OCI-LY1 (cell line): ENCODE data around the gene NT5C3A.

ENCODE experiments used
- EZH2 ChIP-seq: fragments of 200-600 bp; sonication (generic), shearing (Covaris generic); IDR thresholded peaks from 2 replicates; pipeline ENCODE4 v1.8.0; 2017; ENCODE audit warnings: borderline replicate concordance, mixed run types, mild to moderate bottlenecking, antibody characterized with exemption, low read length, moderate library complexity, mixed read lengths
- TF ChIP-seq, protein P1 (sequence below): fragments of 200-600 bp; sonication (generic), shearing (Covaris generic); IDR thresholded peaks from 2 replicates; pipeline ENCODE4 v1.5.1; 2017; ENCODE audit warnings: mild to moderate bottlenecking, antibody characterized with exemption, low read length, moderate library complexity, mixed read lengths

- TF ChIP-seq, protein P1, sequence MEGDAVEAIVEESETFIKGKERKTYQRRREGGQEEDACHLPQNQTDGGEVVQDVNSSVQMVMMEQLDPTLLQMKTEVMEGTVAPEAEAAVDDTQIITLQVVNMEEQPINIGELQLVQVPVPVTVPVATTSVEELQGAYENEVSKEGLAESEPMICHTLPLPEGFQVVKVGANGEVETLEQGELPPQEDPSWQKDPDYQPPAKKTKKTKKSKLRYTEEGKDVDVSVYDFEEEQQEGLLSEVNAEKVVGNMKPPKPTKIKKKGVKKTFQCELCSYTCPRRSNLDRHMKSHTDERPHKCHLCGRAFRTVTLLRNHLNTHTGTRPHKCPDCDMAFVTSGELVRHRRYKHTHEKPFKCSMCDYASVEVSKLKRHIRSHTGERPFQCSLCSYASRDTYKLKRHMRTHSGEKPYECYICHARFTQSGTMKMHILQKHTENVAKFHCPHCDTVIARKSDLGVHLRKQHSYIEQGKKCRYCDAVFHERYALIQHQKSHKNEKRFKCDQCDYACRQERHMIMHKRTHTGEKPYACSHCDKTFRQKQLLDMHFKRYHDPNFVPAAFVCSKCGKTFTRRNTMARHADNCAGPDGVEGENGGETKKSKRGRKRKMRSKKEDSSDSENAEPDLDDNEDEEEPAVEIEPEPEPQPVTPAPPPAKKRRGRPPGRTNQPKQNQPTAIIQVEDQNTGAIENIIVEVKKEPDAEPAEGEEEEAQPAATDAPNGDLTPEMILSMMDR, result peak; percentile 71
- TF ChIP-seq EZH2, result no peak
Observed at GRCh38 chr7:33109005-33109757, 46.6 kb upstream of the NT5C3A start, which contains the start of gene RP9.
